HG03439 (cell line): Measurements from ENCODE around the gene PCGF3.
"Not testable (repeated sequence)": the region's sequence is repeated elsewhere in the genome, so short reads cannot be mapped to it uniquely, and the experiment has no call there.

ENCODE experiments used
- ATAC-seq: cut with Tn5 transposase; IDR thresholded peaks from one replicate; pipeline ENCODE4 v1.9.1; 2021; ENCODE audit warnings: mild to moderate bottlenecking, moderate library complexity; ENCODE audit not compliant: unreplicated experiment

Gene PCGF3

GRCh38 chr4:681736-682451 is 23.7 kb upstream of the PCGF3 start:
- no peak for ATAC-seq

GRCh38 chr4:682490-683172 is 23.0 kb upstream of the PCGF3 start:
- no peak for ATAC-seq

DNA sequence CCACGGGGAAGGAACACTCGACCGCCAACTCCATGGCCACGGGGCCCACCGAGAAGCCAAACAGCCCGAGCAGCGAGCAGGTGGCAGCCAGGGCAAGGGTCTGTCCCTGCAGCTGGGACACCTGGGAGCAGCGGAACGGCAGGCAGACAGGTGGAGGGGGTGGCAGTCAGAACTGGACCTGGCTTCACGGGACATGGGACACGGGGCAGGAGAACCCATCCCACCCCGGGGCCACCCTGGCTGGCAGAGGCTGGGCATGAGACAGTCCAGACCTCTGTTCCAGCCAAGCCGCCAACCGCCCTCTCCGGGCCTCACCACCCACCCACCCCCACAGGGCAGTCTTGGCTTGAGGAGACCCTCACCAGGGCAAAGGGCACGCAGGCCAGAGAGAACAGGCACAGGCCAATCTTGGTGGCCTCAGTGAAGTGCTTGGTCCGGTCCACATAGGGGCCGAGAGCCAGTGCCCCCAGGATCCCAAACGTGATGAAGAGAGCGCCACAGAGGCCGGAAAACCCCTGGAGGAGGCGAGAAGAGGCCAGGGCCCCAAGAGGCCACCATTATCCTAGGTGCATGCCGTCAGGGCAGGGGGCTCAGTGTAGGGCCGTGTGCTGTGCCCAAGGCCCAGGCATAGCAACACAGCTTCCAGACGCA is 22.3 kb upstream of the PCGF3 start:
- ATAC-seq: no peak

- ATAC-seq: no peak
These were observed 21.5 kb upstream of the PCGF3 start for GRCh38 chr4:683982-684622.

- ATAC-seq: no peak
These were observed 20.9 kb upstream of the PCGF3 start for GRCh38 chr4:684623-685327.

- ATAC-seq: no peak
These were observed 19.8 kb upstream of the PCGF3 start for GRCh38 chr4:685679-686412.

GRCh38 chr4:686413-687040 is 19.1 kb upstream of the PCGF3 start:
- no peak for ATAC-seq

GRCh38 chr4:687048-687970 is 18.3 kb upstream of the PCGF3 start:
- no peak for ATAC-seq

- no peak for ATAC-seq
These were observed 17.4 kb upstream of the PCGF3 start for GRCh38 chr4:687971-688853.

- ATAC-seq: no peak
These were observed 16.6 kb upstream of the PCGF3 start, which contains the start of gene SLC49A3 for GRCh38 chr4:688854-689681. SLC49A3 (minus strand) TSS chr4:689151; CDS start chr4:689127, 24 bp downstream.

- no peak for ATAC-seq
These were observed 15.9 kb upstream of the PCGF3 start for GRCh38 chr4:689723-690122.

- no peak for ATAC-seq
These were observed 12.7 kb upstream of the PCGF3 start for GRCh38 chr4:692771-693554.

- ATAC-seq: not testable (repeated sequence)
These were observed 11.2 kb upstream of the PCGF3 start for GRCh38 chr4:694341-694940.

- ATAC-seq: no peak
These were observed 5.6 kb upstream of the PCGF3 start for GRCh38 chr4:699816-700580.
